Measurements from ENCODE around the gene DECR2. TPM values are rescaled to one million over a fixed set of nuclear protein-coding genes. Genes with fewer than 3 reads are reported as not detected.

DECR2 gene
- total RNA-seq, 6 donors from 2014 or later = 8.6 to 22.4 (median 14.6) TPM

GRCh38 chr16:363110-363765 lies 38.4 kb upstream of the DECR2 start:
- DNase-seq = peak in 1 of 2 donors; percentile 70
- no peaks in the 10 kb centered on the region for H3K9me3 ChIP-seq
- no peak for ATAC-seq (ENCODE audit: low FRiP score in 2 of 2)
- H3K27ac ChIP-seq = no peak overlapping the region
- H3K27me3 ChIP-seq = no peaks in the 10 kb centered on the region
- TF ChIP-seq EP300 (IDR thresholded peaks at IDR 0.05) (no peak), POLR2AphosphoS5 (IDR thresholded peaks at IDR 0.05) (no peak), POLR2A (IDR thresholded peaks at IDR 0.05) (no peak)
- TF ChIP-seq, protein P1, sequence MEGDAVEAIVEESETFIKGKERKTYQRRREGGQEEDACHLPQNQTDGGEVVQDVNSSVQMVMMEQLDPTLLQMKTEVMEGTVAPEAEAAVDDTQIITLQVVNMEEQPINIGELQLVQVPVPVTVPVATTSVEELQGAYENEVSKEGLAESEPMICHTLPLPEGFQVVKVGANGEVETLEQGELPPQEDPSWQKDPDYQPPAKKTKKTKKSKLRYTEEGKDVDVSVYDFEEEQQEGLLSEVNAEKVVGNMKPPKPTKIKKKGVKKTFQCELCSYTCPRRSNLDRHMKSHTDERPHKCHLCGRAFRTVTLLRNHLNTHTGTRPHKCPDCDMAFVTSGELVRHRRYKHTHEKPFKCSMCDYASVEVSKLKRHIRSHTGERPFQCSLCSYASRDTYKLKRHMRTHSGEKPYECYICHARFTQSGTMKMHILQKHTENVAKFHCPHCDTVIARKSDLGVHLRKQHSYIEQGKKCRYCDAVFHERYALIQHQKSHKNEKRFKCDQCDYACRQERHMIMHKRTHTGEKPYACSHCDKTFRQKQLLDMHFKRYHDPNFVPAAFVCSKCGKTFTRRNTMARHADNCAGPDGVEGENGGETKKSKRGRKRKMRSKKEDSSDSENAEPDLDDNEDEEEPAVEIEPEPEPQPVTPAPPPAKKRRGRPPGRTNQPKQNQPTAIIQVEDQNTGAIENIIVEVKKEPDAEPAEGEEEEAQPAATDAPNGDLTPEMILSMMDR (IDR thresholded peaks at IDR 0.05) = no peak
- H3K4me1 ChIP-seq = peaks cover 0 to 6% (median 2%) of the 10 kb centered on the region in 4 donors
- H3K4me3 ChIP-seq = no peak overlapping the region
- 64 to 71% methylated on average over 6 to 18 of the region's 20 CpGs for WGBS, 2 donors
- H3K36me3 ChIP-seq = peaks cover 10 to 23% (median 20%) of the 10 kb centered on the region in 4 donors

GRCh38 chr16:363766-364490 lies 37.8 kb upstream of the DECR2 start:
- Histone ChIP-seq H3K9me3 (no peaks in the 10 kb centered on the region), H3K27me3 (no peaks in the 10 kb centered on the region), H3K4me3 (no peak overlapping the region), H3K36me3 (peaks cover 11 to 30% (median 25%) of the 10 kb centered on the region in 4 donors), H3K27ac (no peak overlapping the region), H3K4me1 (peaks cover 0 to 6% (median 3%) of the 10 kb centered on the region in 4 donors)
- DNase-seq (peak in 1 of 2 donors; percentile 62), ATAC-seq (ENCODE audit: low FRiP score in 2 of 2) (no peak)
- no peak for TF ChIP-seq POLR2AphosphoS5 (IDR thresholded peaks at IDR 0.05)
- no peak for TF ChIP-seq EP300 (IDR thresholded peaks at IDR 0.05)
- TF ChIP-seq POLR2A (IDR thresholded peaks at IDR 0.05) = no peak
- TF ChIP-seq, protein P1 (IDR thresholded peaks at IDR 0.05) = no peak
- 22 to 49% methylated on average over 10 to 18 of the region's 24 CpGs for WGBS, 2 donors

DNA sequence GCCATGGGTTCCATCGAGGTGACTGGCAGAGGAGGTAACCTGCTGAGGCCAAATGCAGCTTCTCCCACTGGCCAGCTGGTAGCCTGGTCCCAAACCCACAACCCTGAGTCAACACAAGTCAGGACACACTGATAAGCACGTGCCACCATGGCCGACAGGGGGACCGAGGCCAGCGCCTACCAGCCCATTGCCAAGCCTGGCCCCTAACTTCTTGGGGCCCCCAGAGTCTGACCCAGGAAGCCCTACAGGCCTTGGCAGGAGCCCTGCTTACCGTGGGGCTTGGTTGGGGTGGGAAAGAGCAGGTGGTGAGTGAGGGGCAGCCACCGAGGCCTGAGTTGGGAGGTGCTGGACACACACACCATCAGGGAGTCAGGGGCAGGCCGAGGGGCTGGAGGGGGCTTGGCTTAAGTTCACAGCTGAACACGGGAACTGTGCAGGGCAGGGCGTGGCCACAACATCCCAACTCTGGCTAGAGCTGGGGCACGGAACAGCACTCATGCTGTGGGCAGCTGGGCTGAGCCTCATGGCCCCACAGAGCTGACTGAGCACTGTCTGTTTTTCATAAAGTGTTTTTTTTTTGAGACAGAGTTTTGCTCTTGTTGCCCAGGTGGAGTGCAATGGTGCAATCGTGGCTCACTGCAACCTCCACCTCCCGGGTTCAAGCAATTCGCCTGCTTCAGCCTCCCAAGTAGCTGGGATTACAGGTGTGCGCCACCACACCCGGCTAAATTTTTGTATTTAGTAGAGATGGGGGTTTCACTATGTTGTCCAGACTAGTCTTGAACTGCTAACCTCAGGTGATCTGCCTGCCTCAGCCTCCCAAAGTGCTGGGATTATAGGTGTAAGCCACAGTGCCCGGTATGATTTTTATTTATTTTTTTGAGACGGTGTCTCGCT lies 36.8 kb upstream of the DECR2 start:
- Histone ChIP-seq H3K27ac (no peak overlapping the region), H3K27me3 (no peaks in the 10 kb centered on the region), H3K4me1 (peaks cover 3 to 15% (median 10%) of the 10 kb centered on the region in 4 donors), H3K4me3 (no peak overlapping the region), H3K9me3 (no peaks in the 10 kb centered on the region), H3K36me3 (peaks cover 11 to 32% (median 27%) of the 10 kb centered on the region in 4 donors)
- 63 to 79% methylated on average over 13 to 16 of the region's 19 CpGs for WGBS, 2 donors
- ATAC-seq (ENCODE audit: low FRiP score in 2 of 2) (no peak), DNase-seq (peak in 1 of 2 donors; percentile 65)
- TF ChIP-seq POLR2AphosphoS5 (IDR thresholded peaks at IDR 0.05) = no peak
- TF ChIP-seq, protein P1 (IDR thresholded peaks at IDR 0.05) = no peak

DNA sequence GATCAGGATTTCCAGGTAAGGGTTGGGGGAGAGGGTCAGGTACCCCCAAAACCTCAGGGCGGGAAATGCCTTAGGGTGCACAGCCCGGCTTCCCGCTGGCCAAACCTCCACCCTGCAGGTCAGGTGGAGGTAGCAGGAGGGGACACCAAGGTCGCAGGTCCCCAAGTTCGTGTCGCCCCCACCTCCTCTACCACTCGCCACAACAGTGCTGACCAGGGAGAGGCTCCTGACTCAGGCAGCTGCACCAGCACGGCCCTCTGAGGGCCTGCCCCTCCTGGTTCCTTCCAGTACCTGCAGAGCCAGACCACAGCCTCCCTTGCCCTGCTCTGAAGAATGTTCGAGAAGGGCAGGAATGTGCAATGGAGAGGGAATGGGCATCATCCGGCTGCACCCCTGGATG lies 35.2 kb upstream of the DECR2 start:
- Histone ChIP-seq H3K36me3 (peaks cover 11 to 34% (median 28%) of the 10 kb centered on the region in 4 donors), H3K9me3 (no peaks in the 10 kb centered on the region), H3K4me3 (no peak overlapping the region), H3K4me1 (peaks cover 11 to 27% (median 21%) of the 10 kb centered on the region in 4 donors), H3K27ac (no peak overlapping the region), H3K27me3 (no peaks in the 10 kb centered on the region)
- ATAC-seq (ENCODE audit: low FRiP score in 2 of 2) = no peak
- WGBS, 2 donors = 87 to 95% methylated on average over 10 of the region's 10 CpGs
- TF ChIP-seq, protein P1 (IDR thresholded peaks at IDR 0.05) = no peak
- DNase-seq = no peak
